Spinal cord (tissue), 10 donors: ENCODE results near the gene ZSWIM1. TPM values are rescaled to one million over a fixed set of nuclear protein-coding genes. Genes with fewer than 3 reads are reported as not detected.
A peak's percentile ranks its signal among the peaks of the same experiment; 100 is the strongest.

Experiments
- DNase-seq, 6 donors: peaks; one replicate each; pipeline versions ENCODE4 v3.0.0 to v3.0.0-alpha.2; 2013 to 2015; ENCODE audit warnings: low spot score in 6 of 6, low read depth in 4 of 6
- H3K27ac ChIP-seq: one replicate; pipeline ENCODE4 v1.5.1; 2013; ENCODE audit warnings: low read depth, low read length, control low read depth
- H3K27me3 ChIP-seq: one replicate; pipeline ENCODE4 v1.6.1; 2013; ENCODE audit warnings: low read length; ENCODE audit not compliant: control insufficient read depth, insufficient read depth
- H3K36me3 ChIP-seq: one replicate; pipeline ENCODE4 v1.6.1; 2013; ENCODE audit warnings: low read length; ENCODE audit not compliant: control insufficient read depth, insufficient read depth
- H3K4me1 ChIP-seq: one replicate; pipeline ENCODE4 v1.6.1; 2013; ENCODE audit warnings: low read length; ENCODE audit not compliant: control insufficient read depth, insufficient read depth
- H3K4me3 ChIP-seq: one replicate; pipeline ENCODE4 v1.5.1; 2013; ENCODE audit warnings: low read depth, low read length, control low read depth
- H3K9me3 ChIP-seq: one replicate; pipeline ENCODE4 v1.6.1; 2013; ENCODE audit warnings: low read length; ENCODE audit not compliant: control insufficient read depth, insufficient read depth
- WGBS: methylation state at CpG from one replicate; pipeline ENCODE4 v1.1.5; 2013; ENCODE audit warnings: missing lambda C conversion rate; ENCODE audit not compliant: insufficient coverage; 5-methylcytosine and 5-hydroxymethylcytosine counted together
- polyA plus RNA-seq, 2 donors: library from polyadenylated mRNA; unstranded; fragments of 120-200 nt; gene quantifications; one replicate each; pipeline ENCODE4 v1.2.1, GENCODE V29; 2013; ENCODE audit not compliant: insufficient read length in 2 of 2
- total RNA-seq, 2 donors: library from RNA; depleted of rRNA in 1 of 2; stranded (reverse); fragments of 120-200 nt in 1 of 2; fragments of >200 nt in 1 of 2; gene quantifications; one replicate each; pipeline versions ENCODE4 v1.2.3 to v1.2.4, GENCODE V29; 2013 to 2014
- donor health status: healthy.

Gene ZSWIM1
- total and polyA plus RNA-seq, 4 donors = 5.5 to 18.3 (median 13.9) TPM

DNA sequence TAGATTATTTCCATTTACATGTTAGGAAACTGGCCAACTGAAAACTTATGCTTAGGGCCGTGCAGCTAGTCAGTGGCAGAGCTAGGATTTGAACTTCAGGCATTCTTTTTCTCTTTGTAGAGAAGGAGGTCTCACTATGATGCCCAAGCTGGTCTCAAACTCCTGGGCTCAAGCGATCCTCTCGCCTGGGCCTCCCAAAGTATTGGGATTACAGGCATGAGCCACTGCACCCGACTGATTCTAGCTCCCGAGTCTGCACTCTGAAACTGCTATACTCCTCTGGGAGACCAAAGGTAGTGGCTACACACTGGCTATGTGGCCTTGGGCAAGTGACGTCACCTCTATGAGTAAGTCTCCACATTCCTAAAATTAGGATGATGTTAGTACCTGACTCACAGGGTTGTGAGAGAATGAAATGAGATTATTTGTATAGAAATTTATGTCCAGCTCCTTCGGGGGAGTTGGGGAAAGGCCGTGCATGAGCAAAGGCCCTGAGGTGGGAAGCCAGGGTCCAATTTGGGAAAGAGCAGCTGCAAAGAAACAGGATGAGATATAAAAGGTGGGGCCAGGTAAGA, 24.6 kb downstream of the ZSWIM1 start:
- 92% methylated on average over 7 of the region's 8 CpGs for WGBS
- Histone ChIP-seq H3K4me3 (no peak overlapping the region), H3K4me1 (peaks cover 15% of the 10 kb centered on the region), H3K36me3 (peaks cover 63% of the 10 kb centered on the region), H3K27ac (no peak overlapping the region), H3K27me3 (no peaks in the 10 kb centered on the region), H3K9me3 (no peaks in the 10 kb centered on the region)
- DNase-seq = no peak

DNA sequence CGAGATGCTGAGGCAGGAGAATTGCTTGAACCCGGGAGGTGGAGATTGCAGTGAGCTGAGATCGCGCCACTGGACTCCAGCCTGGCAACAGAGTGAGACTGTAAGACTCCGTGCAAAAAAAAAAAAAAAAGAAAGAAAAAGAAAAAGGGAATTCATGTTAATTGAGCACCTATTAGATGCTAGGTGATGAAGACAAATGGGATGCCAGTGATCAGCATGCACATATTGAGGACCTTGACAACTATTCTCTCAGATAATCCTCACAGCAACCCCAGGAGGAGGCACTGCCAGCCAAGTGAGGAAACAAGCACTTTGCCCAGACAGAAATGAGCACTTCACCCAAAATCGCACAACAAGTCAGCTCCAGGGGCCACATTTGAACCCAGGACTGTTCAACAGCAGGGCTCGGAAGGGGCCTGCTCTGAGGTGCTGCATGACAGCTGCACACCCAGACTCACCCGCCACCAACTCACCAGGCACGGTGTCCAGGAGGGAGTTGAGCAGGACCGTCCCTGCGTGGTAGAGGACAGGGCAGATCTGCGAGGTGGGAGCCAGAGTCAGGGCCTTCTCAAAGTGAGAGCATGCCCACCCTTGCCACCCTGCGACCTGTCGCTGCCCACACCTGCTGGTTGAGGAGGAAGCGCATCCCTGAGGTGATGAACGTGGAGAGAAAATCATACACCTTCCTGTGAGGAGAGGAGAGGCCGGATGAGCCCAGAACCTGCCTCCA, 26.4 kb downstream of the ZSWIM1 start:
- H3K27ac ChIP-seq = no peak overlapping the region
- WGBS = 96% methylated on average over 17 of the region's 17 CpGs
- no peak overlapping the region for H3K4me3 ChIP-seq
- peaks cover 50% of the 10 kb centered on the region for H3K36me3 ChIP-seq
- H3K9me3 ChIP-seq = no peaks in the 10 kb centered on the region
- no peak for DNase-seq
- no peaks in the 10 kb centered on the region for H3K27me3 ChIP-seq
- peaks cover 32% of the 10 kb centered on the region for H3K4me1 ChIP-seq

DNA sequence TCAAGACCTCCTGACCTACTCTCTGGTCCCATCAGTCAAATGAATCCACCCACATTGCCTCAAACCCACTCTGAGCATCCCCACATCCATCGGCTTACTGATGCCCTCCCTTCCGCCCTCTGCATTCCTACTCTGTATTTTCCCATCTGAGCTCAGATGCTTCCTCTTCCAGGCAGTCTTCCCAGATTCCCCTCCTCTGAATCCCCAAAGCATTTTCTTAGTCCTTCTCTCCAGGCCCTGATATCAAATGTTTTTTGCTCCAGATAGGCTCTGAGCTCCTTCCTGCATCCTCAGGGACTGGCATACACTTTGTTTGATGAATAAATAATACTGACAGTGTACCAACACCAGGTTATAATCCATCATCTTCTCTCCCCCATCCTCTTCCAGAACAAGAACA, 27.1 kb downstream of the ZSWIM1 start:
- WGBS = 98% methylated on average over 2 of the region's 2 CpGs
- Histone ChIP-seq H3K27me3 (no peaks in the 10 kb centered on the region), H3K36me3 (peaks cover 45% of the 10 kb centered on the region), H3K27ac (no peak overlapping the region), H3K4me1 (peaks cover 37% of the 10 kb centered on the region), H3K9me3 (no peaks in the 10 kb centered on the region), H3K4me3 (no peak overlapping the region)
- DNase-seq = no peak

DNA sequence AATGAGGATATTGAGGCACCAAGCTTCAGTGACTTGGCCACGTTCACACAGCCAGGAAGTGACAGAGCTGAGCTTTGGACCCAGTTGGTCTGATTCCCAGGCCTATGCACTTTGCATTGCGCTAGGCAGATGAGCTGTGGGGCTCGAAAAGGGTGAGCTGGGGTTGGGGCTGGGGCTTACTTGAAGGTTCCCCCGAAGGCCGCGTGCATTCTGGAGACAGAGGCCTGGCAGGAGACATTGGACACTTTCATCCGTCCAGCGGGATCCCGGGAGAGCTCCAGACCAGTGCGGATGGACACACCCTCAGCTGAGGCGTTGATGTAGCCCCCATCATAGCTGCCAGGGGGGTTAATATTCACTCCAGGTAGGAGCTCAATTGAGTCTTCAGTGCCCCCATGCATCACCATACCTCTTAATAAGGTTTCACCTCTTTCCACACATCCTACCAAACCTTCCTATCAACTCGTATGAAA, 28.3 kb downstream of the ZSWIM1 start:
- H3K36me3 ChIP-seq = peaks cover 38% of the 10 kb centered on the region
- no peak overlapping the region for H3K27ac ChIP-seq
- WGBS = 91% methylated on average over 11 of the region's 12 CpGs
- H3K9me3 ChIP-seq = no peaks in the 10 kb centered on the region
- no peaks in the 10 kb centered on the region for H3K27me3 ChIP-seq
- peaks cover 37% of the 10 kb centered on the region for H3K4me1 ChIP-seq
- H3K4me3 ChIP-seq = no peak overlapping the region
- no peak for DNase-seq

DNA sequence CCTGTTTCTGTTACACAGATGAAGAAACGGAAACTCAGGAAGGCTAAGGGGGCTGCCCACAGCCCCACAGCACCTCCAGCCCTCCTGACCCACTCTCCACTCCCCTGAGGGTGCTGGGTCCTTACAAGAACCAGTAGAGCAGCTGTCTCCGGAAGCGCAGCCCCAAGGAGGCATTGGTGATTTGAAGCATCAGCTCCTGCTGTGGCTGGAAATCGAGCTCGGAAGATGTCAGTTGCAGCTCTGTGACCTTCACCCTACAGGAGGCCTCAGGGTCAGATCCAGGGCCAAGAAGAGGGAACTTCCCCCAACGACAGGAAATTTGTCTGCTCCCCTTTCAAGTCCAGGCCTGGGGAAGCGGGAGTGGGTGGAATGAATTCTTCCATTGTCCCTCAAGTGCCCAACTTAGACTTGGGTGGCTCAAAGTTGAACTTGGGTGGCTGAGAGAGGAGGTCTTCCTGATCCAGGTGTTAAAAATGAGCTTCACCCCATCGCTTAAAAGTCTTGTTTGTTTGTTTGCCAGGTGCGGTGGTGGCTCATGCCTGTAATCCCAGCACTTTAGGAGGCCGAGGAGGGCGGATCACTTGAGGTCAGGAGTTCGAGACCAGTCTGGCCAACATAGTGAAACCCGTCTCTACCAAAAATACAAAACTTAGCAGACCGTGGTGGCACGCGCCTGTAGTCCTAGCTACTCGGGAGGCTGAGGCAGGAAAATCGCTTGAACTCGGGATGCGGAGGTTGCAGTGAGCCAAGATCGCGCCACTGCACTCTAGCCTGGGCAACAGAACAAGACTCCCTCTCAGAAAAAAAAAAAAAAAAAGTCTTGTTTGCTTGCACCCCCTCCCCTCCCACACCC, 29.0 kb downstream of the ZSWIM1 start:
- H3K27me3 ChIP-seq = no peaks in the 10 kb centered on the region
- peak overlapping the region; percentile 76 for H3K4me3 ChIP-seq
- peak overlapping the region; percentile 94 for H3K27ac ChIP-seq
- H3K9me3 ChIP-seq = no peaks in the 10 kb centered on the region
- 85% methylated on average over 19 of the region's 22 CpGs for WGBS
- H3K36me3 ChIP-seq = peaks cover 31% of the 10 kb centered on the region
- peaks cover 37% of the 10 kb centered on the region for H3K4me1 ChIP-seq
- no peak for DNase-seq

DNA sequence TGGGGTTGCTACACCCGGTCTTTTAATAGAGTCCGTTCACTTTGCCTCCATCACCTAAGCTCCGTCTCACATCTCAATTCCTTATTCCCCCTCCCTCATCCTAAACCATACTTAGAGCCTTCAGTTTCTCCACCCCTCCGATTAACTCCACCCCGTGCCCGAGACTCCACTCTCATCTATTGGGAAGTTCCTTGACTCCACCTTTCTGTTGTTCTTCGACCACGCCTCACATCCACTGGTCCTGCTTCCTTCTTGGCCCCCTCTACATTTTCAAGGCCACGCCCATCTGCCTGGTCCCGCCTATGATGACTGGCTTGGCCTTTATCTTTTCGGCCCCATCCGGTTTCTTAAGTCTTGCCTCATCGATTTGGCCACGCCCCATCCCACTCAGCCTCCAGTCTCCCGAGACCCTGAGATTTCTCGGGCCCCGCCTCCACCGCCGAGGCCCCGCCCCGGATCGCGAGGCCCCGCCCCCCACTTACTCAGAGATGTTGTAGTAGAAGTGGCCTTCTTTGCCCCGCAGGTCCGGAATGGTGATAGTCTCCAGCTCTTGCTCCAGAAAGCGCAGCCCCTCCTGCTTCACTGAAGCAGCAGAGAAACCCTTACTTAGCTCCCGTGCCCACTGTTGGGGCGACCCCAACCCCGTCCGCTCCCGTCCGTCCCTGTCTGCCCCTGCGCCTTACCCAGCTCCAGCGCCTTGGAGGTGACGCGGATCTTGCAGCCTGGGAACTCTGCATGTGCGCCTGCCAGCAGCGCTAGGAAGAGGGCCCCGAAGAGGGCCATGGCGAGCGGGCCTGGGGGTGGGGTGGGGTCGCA, 29.9 kb downstream of the ZSWIM1 start:
- H3K9me3 ChIP-seq = no peaks in the 10 kb centered on the region
- H3K36me3 ChIP-seq = peaks cover 29% of the 10 kb centered on the region
- no peaks in the 10 kb centered on the region for H3K27me3 ChIP-seq
- DNase-seq = peak; percentile 69 to 98 (median 82)
- H3K4me3 ChIP-seq = peak overlapping the region; percentile 76
- peak overlapping the region; percentile 94 for H3K27ac ChIP-seq
- peaks cover 37% of the 10 kb centered on the region for H3K4me1 ChIP-seq
- 2% methylated on average over 32 of the region's 43 CpGs for WGBS

DNA sequence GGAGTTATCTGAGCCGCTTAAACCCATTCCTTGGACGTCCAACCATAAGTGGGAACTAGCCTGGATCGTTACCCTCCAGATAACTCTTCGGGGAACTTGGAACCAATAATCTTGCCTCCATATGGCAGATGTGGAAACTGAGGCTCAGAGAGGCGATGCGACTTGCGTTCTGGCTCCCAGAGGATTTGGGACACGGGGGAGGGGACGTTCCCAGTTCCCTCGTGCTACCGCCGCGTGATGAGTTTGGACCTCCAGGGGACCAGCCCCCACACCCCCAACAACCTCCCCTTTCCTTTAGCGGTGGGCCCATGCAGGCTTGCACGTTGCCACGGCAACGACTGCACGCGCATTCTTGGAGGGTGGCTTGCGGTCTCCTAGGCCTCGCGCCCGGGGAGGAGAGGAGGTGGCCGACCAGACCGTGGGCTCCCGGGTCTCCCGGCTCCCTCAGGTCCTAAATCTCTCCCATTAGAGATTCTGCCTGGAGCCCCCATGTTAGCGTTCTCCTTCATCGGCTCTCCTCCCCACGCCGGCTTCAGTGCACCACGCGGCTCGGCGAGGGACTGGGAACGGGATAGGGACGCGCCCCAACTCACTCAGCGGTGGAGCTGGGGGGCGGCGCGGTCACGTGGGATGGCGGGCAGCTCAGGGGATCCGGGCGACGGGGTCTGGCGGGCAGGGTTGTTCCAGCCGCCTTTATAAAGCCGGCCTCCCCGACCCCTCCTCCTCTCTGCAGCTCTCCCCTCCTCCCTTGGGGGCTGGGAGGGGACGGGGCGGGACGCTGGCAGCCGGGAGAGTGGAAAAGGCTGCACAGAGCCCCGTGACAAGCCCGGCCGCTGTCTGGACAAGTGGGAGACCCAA, 30.7 kb downstream of the ZSWIM1 start, which contains the start of gene PLTP:
Gene PLTP (minus strand): TSS at position 670 of the 858 bp plus-strand sequence. CDS start 703 bp downstream, outside the sequence.
- peak within 1 kb of the TSS; percentile 94 for H3K27ac ChIP-seq
- WGBS = under 1% methylated on average over 43 of the region's 58 CpGs
- no peaks in the 10 kb centered on the region for H3K9me3 ChIP-seq
- no peaks in the 10 kb centered on the region for H3K27me3 ChIP-seq
- DNase-seq = peak; percentile 61 to 93 (median 80)
- H3K4me1 ChIP-seq = peaks cover 37% of the 10 kb centered on the region
- H3K4me3 ChIP-seq = peak within 1 kb of the TSS; percentile 76
- H3K36me3 ChIP-seq = peaks cover 24% of the 10 kb centered on the region

DNA sequence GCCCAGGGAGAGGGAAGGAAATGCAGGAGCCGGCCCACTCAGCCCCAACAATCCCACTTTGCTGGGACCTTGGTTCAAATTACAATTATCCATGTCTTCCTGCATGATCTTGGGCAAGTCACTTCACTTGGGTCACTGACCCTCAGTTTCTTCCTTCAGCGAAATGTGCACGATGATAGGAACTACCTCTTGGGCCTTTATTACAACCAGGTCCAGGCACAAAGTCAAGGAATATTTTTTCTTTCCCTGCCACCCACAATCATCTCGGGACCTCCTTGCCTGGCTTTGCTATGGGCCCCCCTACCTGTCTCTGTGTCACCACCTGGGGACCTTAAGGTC, 31.3 kb downstream of the ZSWIM1 start:
- Histone ChIP-seq H3K27me3 (no peaks in the 10 kb centered on the region), H3K36me3 (peaks cover 20% of the 10 kb centered on the region), H3K4me1 (peaks cover 37% of the 10 kb centered on the region), H3K27ac (peak overlapping the region; percentile 94), H3K9me3 (no peaks in the 10 kb centered on the region), H3K4me3 (peak overlapping the region; percentile 76)
- no peak for DNase-seq
- WGBS = 11% methylated on average over 4 of the region's 4 CpGs
